Ascending aorta (tissue), 2 donors: ENCODE results near the gene MGAT5. TPM values are rescaled to one million over a fixed set of nuclear protein-coding genes. Genes with fewer than 3 reads are reported as not detected.

ENCODE experiments used
- DNase-seq, 2 donors: peaks; one replicate each; pipeline ENCODE4 v3.0.0-alpha.2; 2019; ENCODE audit warnings: low spot score in 2 of 2
- H3K27ac ChIP-seq, 2 donors: fragments of 200-600 bp; sonication (generic); one replicate each; pipeline ENCODE4 v1.5.1; 2016 to 2017; ENCODE audit warnings: mild to moderate bottlenecking in 1 of 2
- H3K27me3 ChIP-seq: fragments of 200-600 bp; sonication (generic); one replicate; pipeline ENCODE4 v1.5.1; 2017
- H3K36me3 ChIP-seq, 2 donors: fragments of 200-600 bp; sonication (generic); one replicate each; pipeline ENCODE4 v1.5.1; 2016
- H3K4me1 ChIP-seq, 2 donors: fragments of 200-600 bp; sonication (generic); one replicate each; pipeline ENCODE4 v1.5.1; 2016 to 2017; ENCODE audit warnings: mild to moderate bottlenecking in 1 of 2
- H3K4me3 ChIP-seq, 2 donors: fragments of 200-600 bp; sonication (generic); one replicate each; pipeline ENCODE4 v1.5.1; 2016 to 2017; ENCODE audit warnings: mild to moderate bottlenecking in 1 of 2
- H3K9me3 ChIP-seq, 2 donors: fragments of 200-600 bp; sonication (generic); one replicate each; pipeline ENCODE4 v1.5.1; 2016
- intact Hi-C: fragments of 100-400 bp; cut with DNase I; formaldehyde crosslinking; loops from one replicate; pipeline ENCODE4 v1.15.1; 2023
- total RNA-seq: library from RNA; depleted of rRNA; stranded (reverse); fragments of >200 nt; gene quantifications from one replicate; pipeline ENCODE4 v1.1.0, GENCODE V29; 2016
- TF ChIP-seq, protein P1 (sequence below), 3 experiments: fragments of 200-600 bp in 2 of 3; fragments of 450-650 bp in 1 of 3; sonication (generic) in 2 of 3; IDR thresholded peaks; one replicate each; pipeline ENCODE4 v1.5.1; 2016 to 2019; ENCODE audit warnings: antibody characterized with exemption in 3 of 3, mild to moderate bottlenecking in 1 of 3, moderate library complexity in 1 of 3

Gene MGAT5
- total RNA-seq, 1 donor from 2014 or later, result 15.4 TPM

DNA sequence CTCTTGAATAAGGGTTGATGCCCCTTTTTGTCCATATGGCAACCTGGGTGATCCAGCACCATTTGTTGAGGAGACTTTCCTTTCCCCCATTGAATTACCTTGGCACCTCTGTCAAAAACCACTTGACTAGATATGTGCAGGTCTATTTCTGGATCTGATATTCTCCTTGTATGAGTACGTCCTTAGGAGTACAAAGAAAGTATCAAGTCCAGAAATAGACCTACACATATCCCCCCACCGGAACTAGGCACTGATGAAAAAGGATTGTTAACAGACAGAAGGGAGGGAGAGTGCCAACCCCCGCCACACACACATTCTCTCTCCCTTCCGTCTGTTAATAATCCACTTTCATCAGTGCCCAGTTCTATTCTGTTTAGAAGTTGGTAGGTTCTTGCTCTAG, 239.9 kb downstream of the MGAT5 start:
- Histone ChIP-seq H3K27me3 (no peaks in the 10 kb centered on the region), H3K27ac (no peak overlapping the region), H3K4me3 (no peak overlapping the region), H3K36me3 (no peaks in the 10 kb centered on the region), H3K9me3 (no peaks in the 10 kb centered on the region), H3K4me1 (no peaks in the 10 kb centered on the region)
- DNase-seq, result no peak
- intact Hi-C loops, result no loop called here
- TF ChIP-seq, protein P1, sequence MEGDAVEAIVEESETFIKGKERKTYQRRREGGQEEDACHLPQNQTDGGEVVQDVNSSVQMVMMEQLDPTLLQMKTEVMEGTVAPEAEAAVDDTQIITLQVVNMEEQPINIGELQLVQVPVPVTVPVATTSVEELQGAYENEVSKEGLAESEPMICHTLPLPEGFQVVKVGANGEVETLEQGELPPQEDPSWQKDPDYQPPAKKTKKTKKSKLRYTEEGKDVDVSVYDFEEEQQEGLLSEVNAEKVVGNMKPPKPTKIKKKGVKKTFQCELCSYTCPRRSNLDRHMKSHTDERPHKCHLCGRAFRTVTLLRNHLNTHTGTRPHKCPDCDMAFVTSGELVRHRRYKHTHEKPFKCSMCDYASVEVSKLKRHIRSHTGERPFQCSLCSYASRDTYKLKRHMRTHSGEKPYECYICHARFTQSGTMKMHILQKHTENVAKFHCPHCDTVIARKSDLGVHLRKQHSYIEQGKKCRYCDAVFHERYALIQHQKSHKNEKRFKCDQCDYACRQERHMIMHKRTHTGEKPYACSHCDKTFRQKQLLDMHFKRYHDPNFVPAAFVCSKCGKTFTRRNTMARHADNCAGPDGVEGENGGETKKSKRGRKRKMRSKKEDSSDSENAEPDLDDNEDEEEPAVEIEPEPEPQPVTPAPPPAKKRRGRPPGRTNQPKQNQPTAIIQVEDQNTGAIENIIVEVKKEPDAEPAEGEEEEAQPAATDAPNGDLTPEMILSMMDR (IDR thresholded peaks at IDR 0.05), result no peak

DNA sequence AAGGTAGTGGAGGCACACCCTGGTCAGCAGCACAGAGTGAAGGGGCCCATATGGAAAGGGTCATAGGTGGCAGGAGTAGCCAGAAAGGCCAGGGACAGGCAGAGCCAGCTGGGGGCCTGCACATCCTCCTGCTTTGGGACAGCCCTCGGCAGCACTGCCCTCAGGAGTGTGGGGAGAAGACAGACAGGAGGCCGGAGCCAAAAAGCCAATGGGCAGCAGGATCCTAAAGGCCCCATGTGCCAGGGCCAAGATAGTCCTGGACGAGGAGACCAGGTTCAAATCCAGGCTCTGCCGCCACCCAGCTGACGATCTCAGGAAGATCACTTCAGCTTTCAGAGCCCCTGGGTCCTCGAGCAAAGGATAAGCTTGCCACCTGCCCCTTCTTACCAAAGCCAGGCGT, 244.8 kb downstream of the MGAT5 start:
- Histone ChIP-seq H3K9me3 (no peaks in the 10 kb centered on the region), H3K27me3 (no peaks in the 10 kb centered on the region), H3K36me3 (no peaks in the 10 kb centered on the region), H3K4me1 (no peaks in the 10 kb centered on the region), H3K27ac (no peak overlapping the region), H3K4me3 (no peak overlapping the region)
- intact Hi-C loops, result no loop called here
- DNase-seq, result no peak
- TF ChIP-seq, protein P1 (IDR thresholded peaks at IDR 0.05), result no peak

DNA sequence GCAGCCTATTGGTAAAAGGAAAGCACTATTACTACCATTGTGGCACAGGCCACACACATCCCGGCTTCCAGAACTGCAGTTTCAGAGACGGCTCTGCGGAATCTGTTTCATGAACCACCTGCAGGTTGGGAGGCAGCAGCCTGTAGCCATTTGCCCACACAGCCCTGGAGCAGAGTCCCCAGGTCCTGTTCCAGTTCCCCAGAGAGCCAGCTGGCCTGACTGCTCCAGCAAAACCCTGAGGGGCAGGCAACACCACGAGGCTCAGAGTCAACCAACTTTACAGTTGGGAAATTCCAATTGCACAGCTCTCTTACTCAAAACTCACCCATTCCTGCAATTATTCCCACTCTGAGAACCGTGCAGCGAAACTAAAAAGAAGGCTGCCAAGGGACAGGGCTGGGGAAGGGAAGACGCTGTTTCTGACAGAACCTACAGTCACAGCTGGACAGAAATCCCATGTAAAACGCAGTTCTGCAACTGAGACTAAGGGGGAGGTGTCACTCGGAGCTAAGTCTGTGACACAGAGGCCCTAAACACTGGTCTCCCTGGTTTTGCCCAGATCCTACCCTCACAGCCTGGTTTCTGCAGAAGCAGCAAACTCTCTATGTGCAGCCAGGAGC, 245.5 kb downstream of the MGAT5 start:
- no peak overlapping the region for H3K4me3 ChIP-seq
- TF ChIP-seq, protein P1 (IDR thresholded peaks at IDR 0.05), result no peak
- intact Hi-C loops, result no loop called here
- no peaks in the 10 kb centered on the region for H3K9me3 ChIP-seq
- no peaks in the 10 kb centered on the region for H3K36me3 ChIP-seq
- no peaks in the 10 kb centered on the region for H3K27me3 ChIP-seq
- DNase-seq, result no peak
- H3K4me1 ChIP-seq, result no peaks in the 10 kb centered on the region
- H3K27ac ChIP-seq, result no peak overlapping the region

DNA sequence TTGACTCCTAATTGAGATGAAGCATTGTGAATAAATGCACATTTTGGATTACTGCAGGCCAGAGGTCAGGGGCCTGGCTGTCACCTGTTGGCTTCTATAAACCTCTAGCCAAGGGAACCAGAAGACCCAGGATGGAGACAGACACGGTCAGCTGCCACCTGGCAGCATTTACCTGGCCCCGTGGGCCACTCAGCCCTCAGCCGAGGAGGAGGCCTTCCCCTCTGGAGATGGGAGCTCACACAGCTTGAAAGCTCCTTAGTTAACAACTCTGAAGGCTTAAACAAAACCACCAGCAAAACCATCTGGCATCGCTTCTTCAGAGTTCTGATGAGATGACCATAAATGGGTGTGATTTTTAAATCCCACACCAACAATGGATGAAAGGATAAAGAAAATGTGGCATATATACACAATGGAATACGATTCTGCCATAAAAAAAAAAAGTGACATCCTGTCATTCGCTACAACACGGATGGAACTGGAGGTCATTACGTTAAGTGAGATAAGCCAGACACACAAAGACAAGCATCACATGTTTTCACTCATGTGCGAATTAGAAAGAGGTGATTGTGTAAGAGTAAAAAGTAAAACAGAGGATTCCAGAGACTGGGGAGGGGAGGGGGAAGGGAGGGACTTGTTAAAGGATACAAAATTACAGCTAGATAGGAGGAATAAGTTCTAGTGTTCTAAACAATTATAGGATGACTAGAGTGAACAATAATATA, 246.5 kb downstream of the MGAT5 start:
- intact Hi-C loops, result no loop called here

DNA sequence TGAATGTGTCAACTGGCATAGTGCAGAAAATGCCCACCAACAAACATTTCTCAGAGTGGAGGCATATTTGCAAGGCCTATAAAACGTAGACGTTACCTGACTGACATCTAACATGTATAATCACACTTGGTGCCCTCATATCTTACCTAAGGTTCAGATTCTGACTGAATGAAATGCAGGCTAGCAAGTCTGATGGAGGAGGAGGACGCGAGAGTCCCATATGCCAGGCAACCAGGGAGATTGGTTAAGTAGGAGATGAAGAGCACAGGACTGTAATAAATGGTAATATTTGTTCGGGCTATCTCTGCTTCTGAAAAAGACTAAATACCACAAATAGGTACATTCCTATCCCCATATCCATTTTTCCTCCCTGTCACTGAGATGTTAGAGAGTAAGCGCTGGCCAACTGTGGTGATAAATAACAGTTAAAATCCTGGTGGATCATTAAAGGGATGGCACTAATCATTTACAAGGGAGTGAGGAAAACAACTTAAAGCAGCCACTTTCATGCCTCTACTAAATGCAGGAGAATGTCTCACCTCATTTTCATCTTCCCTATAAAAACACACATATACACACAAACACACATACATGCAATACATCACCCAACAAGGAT, 247.7 kb downstream of the MGAT5 start:
- Histone ChIP-seq H3K27me3 (no peaks in the 10 kb centered on the region), H3K9me3 (no peaks in the 10 kb centered on the region)
- intact Hi-C loops, result no loop called here

More for the DNA sequence above, 246.5 kb downstream of the MGAT5 start:
- H3K4me1 ChIP-seq, result no peaks in the 10 kb centered on the region
- no peak overlapping the region for H3K4me3 ChIP-seq
- TF ChIP-seq, protein P1 (IDR thresholded peaks at IDR 0.05), result no peak
- H3K27ac ChIP-seq, result no peak overlapping the region
- no peaks in the 10 kb centered on the region for H3K27me3 ChIP-seq
- H3K36me3 ChIP-seq, result no peaks in the 10 kb centered on the region
- H3K9me3 ChIP-seq, result no peaks in the 10 kb centered on the region
- DNase-seq, result no peak

More for the DNA sequence above, 247.7 kb downstream of the MGAT5 start:
- TF ChIP-seq, protein P1 (IDR thresholded peaks at IDR 0.05), result no peak
- H3K27ac ChIP-seq, result no peak overlapping the region
- no peaks in the 10 kb centered on the region for H3K36me3 ChIP-seq
- DNase-seq, result no peak
- H3K4me3 ChIP-seq, result no peak overlapping the region
- no peaks in the 10 kb centered on the region for H3K4me1 ChIP-seq
